Left renal pelvis (tissue), 4 donors: ENCODE results near the gene FAM187B. TPM values are rescaled to one million over a fixed set of nuclear protein-coding genes. Genes with fewer than 3 reads are reported as not detected.
A peak's percentile ranks its signal among the peaks of the same experiment; 100 is the strongest.
"Not testable (repeated sequence)": the region's sequence is repeated elsewhere in the genome, so short reads cannot be mapped to it uniquely, and the experiment has no call there.

Experiments
- DNase-seq, 4 donors: peaks; one replicate each; pipeline ENCODE4 v3.0.0-alpha.2; 2013; ENCODE audit warnings: low read depth in 4 of 4, low spot score in 3 of 4
- polyA plus RNA-seq, 4 donors: library from polyadenylated mRNA; unstranded; fragments of 120-200 nt; gene quantifications; one replicate each; pipeline ENCODE4 v1.2.1, GENCODE V29; 2013; ENCODE audit not compliant: insufficient read length in 4 of 4

The FAM187B gene
- polyA plus RNA-seq, 4 donors: not detected

- DNase-seq: no peak
These were observed 12.3 kb downstream of the FAM187B start for GRCh38 chr19:35216016-35216832.

GRCh38 chr19:35214766-35215422, 13.6 kb downstream of the FAM187B start:
- no peak for DNase-seq

- peak; percentile 31 to 60 (median 53) for DNase-seq
These were observed 14.6 kb downstream of the FAM187B start for GRCh38 chr19:35213663-35214632.

GRCh38 chr19:35212241-35212640, 16.3 kb downstream of the FAM187B start:
- no peak for DNase-seq

- no peak for DNase-seq
These were observed 16.9 kb downstream of the FAM187B start for GRCh38 chr19:35211545-35212230.

- DNase-seq: no peak
These were observed 18.9 kb downstream of the FAM187B start for GRCh38 chr19:35209646-35210045.

- no peak for DNase-seq
These were observed 20.4 kb downstream of the FAM187B start for GRCh38 chr19:35208121-35208520.

GRCh38 chr19:35207391-35207871, 21.1 kb downstream of the FAM187B start:
- DNase-seq: no peak

- DNase-seq: no peak
These were observed 21.7 kb downstream of the FAM187B start for GRCh38 chr19:35206855-35207254.

- DNase-seq: no peak
These were observed 22.2 kb downstream of the FAM187B start for GRCh38 chr19:35206379-35206778.

GRCh38 chr19:35205733-35206323, 22.7 kb downstream of the FAM187B start:
- DNase-seq: no peak

GRCh38 chr19:35204799-35205732, 23.5 kb downstream of the FAM187B start:
- DNase-seq: no peak

GRCh38 chr19:35202722-35203688, 25.5 kb downstream of the FAM187B start:
- DNase-seq: no peak

- DNase-seq: no peak
These were observed 29.1 kb downstream of the FAM187B start for GRCh38 chr19:35199481-35199880.

GRCh38 chr19:35196861-35197260, 31.7 kb downstream of the FAM187B start:
- not testable (repeated sequence) for DNase-seq

GRCh38 chr19:35195830-35196229, 32.7 kb downstream of the FAM187B start:
- DNase-seq: no peak
